ENCODE measurements around the gene YPEL5.

Gene YPEL5

DNA sequence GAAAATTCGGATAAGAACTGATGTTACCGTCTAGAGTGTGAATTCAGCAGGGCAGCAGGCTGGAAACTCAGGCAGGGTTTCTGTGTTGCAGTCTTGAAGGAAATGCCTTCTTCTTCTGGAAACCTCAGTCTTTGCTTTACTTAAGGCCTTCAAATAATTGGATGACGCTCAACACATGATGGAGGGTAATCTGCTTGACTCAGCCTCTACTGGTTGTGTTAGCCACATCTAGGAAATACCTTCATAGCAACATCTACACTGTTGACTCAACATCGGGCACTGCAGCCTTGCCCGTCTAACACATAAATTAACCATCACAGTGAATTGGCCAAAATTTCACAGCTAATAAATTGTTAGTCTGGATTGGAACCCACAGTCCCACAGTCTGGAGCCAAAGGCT, 37.2 kb downstream of the YPEL5 start:
- no peak overlapping the region for H3K9ac ChIP-seq (ENCODE audit: low read depth in 1 of 2, low read length in 2 of 2)
- no peak overlapping the region for H3K4me3 ChIP-seq (ENCODE audit: low read depth in 1 of 2, low read length in 2 of 2)
- no peaks in the 10 kb centered on the region for H3K4me1 ChIP-seq (ENCODE audit: control insufficient read depth in 1 of 2, insufficient read depth in 2 of 2, low read length in 2 of 2)
- H3K36me3 ChIP-seq (ENCODE audit: control insufficient read depth in 1 of 2, insufficient read depth in 2 of 2, low read length in 2 of 2) = no peaks in the 10 kb centered on the region
- H3K27me3 ChIP-seq (ENCODE audit: control insufficient read depth in 1 of 2, insufficient read depth in 2 of 2, low read length in 2 of 2) = peaks cover 0 to under 1% of the 10 kb centered on the region in 2 donors
- no peak overlapping the region for H3K27ac ChIP-seq (ENCODE audit: low read depth, low read length)
- no peaks in the 10 kb centered on the region for H3K9me3 ChIP-seq (ENCODE audit: control insufficient read depth in 1 of 2, low read length in 2 of 2)

DNA sequence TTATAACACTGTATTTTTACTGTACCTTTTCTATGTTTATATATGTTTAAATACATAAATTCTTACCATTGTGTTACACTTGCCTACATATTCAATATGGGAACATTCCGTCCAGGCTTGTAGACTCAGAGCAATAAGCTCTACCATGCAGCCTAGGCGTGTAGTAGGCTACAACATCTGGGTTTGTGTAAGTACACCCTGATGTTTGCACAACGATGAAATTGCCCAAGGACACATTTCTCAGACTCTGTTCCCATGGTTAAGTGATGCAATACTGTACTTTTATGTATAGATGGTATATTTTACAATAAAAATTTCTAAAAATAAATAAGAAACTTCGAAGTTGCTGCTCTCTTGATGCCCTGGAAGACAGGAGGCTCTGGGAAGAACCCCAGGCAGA, 38.4 kb downstream of the YPEL5 start:
- H3K27ac ChIP-seq (ENCODE audit: low read depth, low read length) = no peak overlapping the region
- no peaks in the 10 kb centered on the region for H3K36me3 ChIP-seq (ENCODE audit: control insufficient read depth in 1 of 2, insufficient read depth in 2 of 2, low read length in 2 of 2)
- H3K27me3 ChIP-seq (ENCODE audit: control insufficient read depth in 1 of 2, insufficient read depth in 2 of 2, low read length in 2 of 2) = no peaks in the 10 kb centered on the region
- H3K9me3 ChIP-seq (ENCODE audit: control insufficient read depth in 1 of 2, low read length in 2 of 2) = no peaks in the 10 kb centered on the region
- no peak overlapping the region for H3K9ac ChIP-seq (ENCODE audit: low read depth in 1 of 2, low read length in 2 of 2)
- H3K4me1 ChIP-seq (ENCODE audit: control insufficient read depth in 1 of 2, insufficient read depth in 2 of 2, low read length in 2 of 2) = no peaks in the 10 kb centered on the region
- no peak overlapping the region for H3K4me3 ChIP-seq (ENCODE audit: low read depth in 1 of 2, low read length in 2 of 2)

DNA sequence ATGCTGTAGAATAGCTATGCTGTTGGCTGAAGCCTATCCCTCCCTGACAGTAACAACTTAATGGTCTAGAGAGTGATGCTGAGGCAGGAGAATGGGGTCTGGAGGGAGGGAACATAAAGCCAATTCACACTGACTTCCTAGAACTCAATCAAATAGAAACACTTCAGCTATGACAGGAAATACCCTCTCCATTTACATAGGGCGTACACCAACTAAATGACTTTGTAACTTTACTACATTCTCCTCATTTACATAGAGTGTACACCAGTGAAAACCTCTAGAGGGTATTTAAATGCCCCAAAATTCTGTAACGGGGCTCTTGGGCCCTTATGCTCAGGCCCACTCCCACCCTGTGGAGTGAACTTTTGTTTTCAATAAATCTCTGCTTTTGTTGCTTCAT, 41.5 kb downstream of the YPEL5 start:
- Histone ChIP-seq H3K27ac (ENCODE audit: low read depth, low read length) (no peak overlapping the region), H3K9me3 (ENCODE audit: control insufficient read depth in 1 of 2, low read length in 2 of 2) (no peaks in the 10 kb centered on the region), H3K9ac (ENCODE audit: low read depth in 1 of 2, low read length in 2 of 2) (no peak overlapping the region), H3K4me1 (ENCODE audit: control insufficient read depth in 1 of 2, insufficient read depth in 2 of 2, low read length in 2 of 2) (no peaks in the 10 kb centered on the region), H3K4me3 (ENCODE audit: low read depth in 1 of 2, low read length in 2 of 2) (no peak overlapping the region), H3K27me3 (ENCODE audit: control insufficient read depth in 1 of 2, insufficient read depth in 2 of 2, low read length in 2 of 2) (no peaks in the 10 kb centered on the region), H3K36me3 (ENCODE audit: control insufficient read depth in 1 of 2, insufficient read depth in 2 of 2, low read length in 2 of 2) (no peaks in the 10 kb centered on the region)

DNA sequence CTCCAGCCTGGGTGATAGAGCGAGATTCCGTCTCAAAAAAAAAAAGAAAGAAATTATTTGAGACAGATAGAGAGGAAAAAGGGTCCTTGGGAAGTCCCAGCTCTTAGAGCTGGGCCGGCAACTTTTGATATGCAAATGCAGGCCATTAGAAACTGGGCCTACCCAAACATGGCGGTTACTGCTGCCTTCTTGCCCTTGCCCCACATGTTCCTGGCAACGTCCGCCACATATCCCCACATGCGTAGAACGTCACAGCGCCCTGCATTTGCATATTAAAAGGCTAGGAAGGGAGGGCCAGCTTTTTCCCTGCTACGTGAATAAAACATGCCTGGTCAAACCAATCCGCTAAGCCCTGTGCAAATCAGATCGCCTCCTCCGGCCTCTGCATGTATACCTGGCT, 43.8 kb downstream of the YPEL5 start:
- Histone ChIP-seq H3K9ac (ENCODE audit: low read depth in 1 of 2, low read length in 2 of 2) (no peak overlapping the region), H3K36me3 (ENCODE audit: control insufficient read depth in 1 of 2, insufficient read depth in 2 of 2, low read length in 2 of 2) (no peaks in the 10 kb centered on the region), H3K9me3 (ENCODE audit: control insufficient read depth in 1 of 2, low read length in 2 of 2) (no peaks in the 10 kb centered on the region), H3K27ac (ENCODE audit: low read depth, low read length) (no peak overlapping the region), H3K4me3 (ENCODE audit: low read depth in 1 of 2, low read length in 2 of 2) (no peak overlapping the region), H3K27me3 (ENCODE audit: control insufficient read depth in 1 of 2, insufficient read depth in 2 of 2, low read length in 2 of 2) (no peaks in the 10 kb centered on the region), H3K4me1 (ENCODE audit: control insufficient read depth in 1 of 2, insufficient read depth in 2 of 2, low read length in 2 of 2) (no peaks in the 10 kb centered on the region)

DNA sequence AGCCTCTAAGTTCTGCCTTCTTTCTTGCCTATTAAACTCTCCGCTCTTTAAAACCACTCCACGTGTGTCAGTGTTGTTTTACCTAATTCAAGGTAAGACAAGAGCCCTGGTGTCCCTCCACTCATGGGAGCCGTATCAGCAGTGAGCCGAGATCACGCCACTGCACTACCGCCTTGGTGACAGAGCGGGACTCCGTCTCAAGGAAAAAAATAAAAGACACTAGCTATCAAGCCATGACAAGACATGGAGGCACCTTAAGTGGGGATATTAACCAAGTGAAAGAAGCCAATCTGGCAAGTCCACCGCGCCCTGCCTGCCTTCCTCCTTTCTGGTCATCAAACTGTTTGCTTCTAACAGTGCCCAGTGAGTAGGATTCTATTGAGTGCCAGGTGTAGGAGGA, 44.3 kb downstream of the YPEL5 start:
- H3K27ac ChIP-seq (ENCODE audit: low read depth, low read length) = no peak overlapping the region
- H3K9ac ChIP-seq (ENCODE audit: low read depth in 1 of 2, low read length in 2 of 2) = no peak overlapping the region
- H3K36me3 ChIP-seq (ENCODE audit: control insufficient read depth in 1 of 2, insufficient read depth in 2 of 2, low read length in 2 of 2) = no peaks in the 10 kb centered on the region
- no peaks in the 10 kb centered on the region for H3K27me3 ChIP-seq (ENCODE audit: control insufficient read depth in 1 of 2, insufficient read depth in 2 of 2, low read length in 2 of 2)
- no peaks in the 10 kb centered on the region for H3K4me1 ChIP-seq (ENCODE audit: control insufficient read depth in 1 of 2, insufficient read depth in 2 of 2, low read length in 2 of 2)
- no peak overlapping the region for H3K4me3 ChIP-seq (ENCODE audit: low read depth in 1 of 2, low read length in 2 of 2)
- H3K9me3 ChIP-seq (ENCODE audit: control insufficient read depth in 1 of 2, low read length in 2 of 2) = no peaks in the 10 kb centered on the region

DNA sequence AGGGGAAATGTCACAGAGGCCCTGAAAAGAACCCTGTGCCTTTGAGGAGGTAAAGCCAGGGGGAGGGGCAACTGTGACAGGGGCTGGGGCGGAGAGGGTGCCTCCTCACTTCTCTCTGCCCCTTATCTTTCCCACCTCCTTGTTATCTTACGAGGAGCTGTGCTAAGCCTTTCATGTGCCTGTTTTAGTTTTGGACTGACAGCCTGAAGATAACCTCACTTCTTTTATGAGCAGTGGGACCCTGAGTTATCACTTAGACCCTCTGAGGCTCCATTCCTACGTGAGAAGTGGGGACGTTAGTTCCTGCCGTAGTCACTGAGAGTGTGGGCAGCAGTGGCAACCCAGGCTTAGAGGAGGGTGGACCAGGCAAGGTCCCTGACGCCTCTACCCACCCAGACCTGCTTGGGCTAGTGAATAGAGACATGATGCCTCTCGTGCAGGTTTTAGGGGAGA, 45.0 kb downstream of the YPEL5 start:
- no peaks in the 10 kb centered on the region for H3K27me3 ChIP-seq (ENCODE audit: control insufficient read depth in 1 of 2, insufficient read depth in 2 of 2, low read length in 2 of 2)

DNA sequence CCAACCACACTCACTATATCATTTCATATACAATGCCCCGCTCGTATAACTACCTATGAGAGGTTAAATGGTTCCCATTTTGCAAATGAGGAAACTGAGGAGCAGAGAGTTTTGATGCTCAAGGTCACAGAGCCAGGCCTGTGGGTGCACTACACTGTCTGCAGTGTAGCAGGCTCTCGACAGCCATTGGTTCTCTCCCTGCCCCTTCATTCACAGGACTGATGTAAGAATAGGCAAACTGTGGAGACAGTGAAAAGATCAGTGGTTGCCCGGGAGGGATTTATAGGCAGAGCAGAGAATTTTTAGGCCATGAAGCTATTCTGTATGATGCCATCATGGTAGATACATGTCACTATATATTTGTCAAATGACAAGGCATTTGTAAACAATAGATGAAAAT, 45.5 kb downstream of the YPEL5 start:
- Histone ChIP-seq H3K36me3 (ENCODE audit: control insufficient read depth in 1 of 2, insufficient read depth in 2 of 2, low read length in 2 of 2) (no peaks in the 10 kb centered on the region), H3K9me3 (ENCODE audit: control insufficient read depth in 1 of 2, low read length in 2 of 2) (no peaks in the 10 kb centered on the region), H3K9ac (ENCODE audit: low read depth in 1 of 2, low read length in 2 of 2) (no peak overlapping the region), H3K27me3 (ENCODE audit: control insufficient read depth in 1 of 2, insufficient read depth in 2 of 2, low read length in 2 of 2) (no peaks in the 10 kb centered on the region), H3K4me1 (ENCODE audit: control insufficient read depth in 1 of 2, insufficient read depth in 2 of 2, low read length in 2 of 2) (no peaks in the 10 kb centered on the region), H3K4me3 (ENCODE audit: low read depth in 1 of 2, low read length in 2 of 2) (no peak overlapping the region), H3K27ac (ENCODE audit: low read depth, low read length) (no peak overlapping the region)

More for the DNA sequence above, 45.0 kb downstream of the YPEL5 start:
- H3K9me3 ChIP-seq (ENCODE audit: control insufficient read depth in 1 of 2, low read length in 2 of 2) = no peaks in the 10 kb centered on the region
- H3K4me3 ChIP-seq (ENCODE audit: low read depth in 1 of 2, low read length in 2 of 2) = no peak overlapping the region
- no peaks in the 10 kb centered on the region for H3K36me3 ChIP-seq (ENCODE audit: control insufficient read depth in 1 of 2, insufficient read depth in 2 of 2, low read length in 2 of 2)
- H3K27ac ChIP-seq (ENCODE audit: low read depth, low read length) = no peak overlapping the region
- no peaks in the 10 kb centered on the region for H3K4me1 ChIP-seq (ENCODE audit: control insufficient read depth in 1 of 2, insufficient read depth in 2 of 2, low read length in 2 of 2)
- H3K9ac ChIP-seq (ENCODE audit: low read depth in 1 of 2, low read length in 2 of 2) = no peak overlapping the region

DNA sequence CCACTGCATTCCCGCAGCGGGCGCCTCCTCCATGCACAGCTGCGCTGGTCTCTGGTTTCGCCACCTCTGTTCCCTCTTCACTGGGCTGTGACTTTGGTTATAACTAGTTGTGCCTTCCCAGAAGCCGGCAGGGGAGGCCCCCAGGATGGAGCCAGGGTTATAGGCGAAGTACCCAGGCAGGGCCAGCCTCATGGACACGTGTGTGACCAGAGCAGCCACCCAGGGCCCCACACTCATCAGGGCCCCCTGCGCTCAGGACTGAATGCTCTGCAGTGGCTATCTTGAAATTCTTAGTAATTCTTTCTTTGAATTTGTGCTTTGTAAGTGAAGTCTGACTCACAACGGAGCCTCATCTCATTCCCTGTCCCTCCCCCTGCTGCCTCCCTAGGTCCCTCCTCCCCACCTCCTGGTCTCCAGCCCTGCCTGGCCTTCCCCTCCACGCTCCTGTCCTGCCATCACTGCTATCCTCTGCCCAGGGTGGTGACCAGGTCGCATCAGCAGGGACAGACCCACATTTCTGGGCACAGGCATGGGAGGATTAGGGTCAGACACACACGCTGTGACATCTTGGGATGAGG, 46.4 kb downstream of the YPEL5 start:
- Histone ChIP-seq H3K36me3 (ENCODE audit: control insufficient read depth in 1 of 2, insufficient read depth in 2 of 2, low read length in 2 of 2) (no peaks in the 10 kb centered on the region), H3K27me3 (ENCODE audit: control insufficient read depth in 1 of 2, insufficient read depth in 2 of 2, low read length in 2 of 2) (no peaks in the 10 kb centered on the region), H3K4me1 (ENCODE audit: control insufficient read depth in 1 of 2, insufficient read depth in 2 of 2, low read length in 2 of 2) (no peaks in the 10 kb centered on the region), H3K4me3 (ENCODE audit: low read depth in 1 of 2, low read length in 2 of 2) (no peak overlapping the region), H3K9me3 (ENCODE audit: control insufficient read depth in 1 of 2, low read length in 2 of 2) (no peaks in the 10 kb centered on the region), H3K9ac (ENCODE audit: low read depth in 1 of 2, low read length in 2 of 2) (no peak overlapping the region), H3K27ac (ENCODE audit: low read depth, low read length) (no peak overlapping the region)

DNA sequence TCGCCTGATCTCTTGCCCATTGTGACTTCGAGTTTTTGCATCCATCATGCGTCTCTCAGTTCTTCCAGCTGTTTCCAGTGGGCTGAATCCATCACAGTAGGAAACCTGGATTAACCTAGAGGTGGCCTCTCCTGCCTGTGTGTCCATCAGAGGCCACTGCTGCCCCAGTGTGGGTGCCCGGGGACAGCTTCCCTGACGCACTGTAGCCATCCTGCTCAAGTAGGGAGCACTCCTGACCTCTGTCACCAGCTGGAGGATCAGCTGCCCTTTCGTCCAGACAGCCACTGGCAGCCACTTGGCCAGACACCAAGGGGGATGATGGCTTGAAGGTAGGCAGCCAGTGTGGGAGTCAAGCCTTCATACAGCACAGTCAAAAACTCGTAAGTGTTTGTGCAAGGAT, 47.6 kb downstream of the YPEL5 start:
- Histone ChIP-seq H3K27me3 (ENCODE audit: control insufficient read depth in 1 of 2, insufficient read depth in 2 of 2, low read length in 2 of 2) (no peaks in the 10 kb centered on the region), H3K9me3 (ENCODE audit: control insufficient read depth in 1 of 2, low read length in 2 of 2) (no peaks in the 10 kb centered on the region), H3K27ac (ENCODE audit: low read depth, low read length) (no peak overlapping the region), H3K36me3 (ENCODE audit: control insufficient read depth in 1 of 2, insufficient read depth in 2 of 2, low read length in 2 of 2) (no peaks in the 10 kb centered on the region), H3K4me1 (ENCODE audit: control insufficient read depth in 1 of 2, insufficient read depth in 2 of 2, low read length in 2 of 2) (no peaks in the 10 kb centered on the region), H3K9ac (ENCODE audit: low read depth in 1 of 2, low read length in 2 of 2) (no peak overlapping the region), H3K4me3 (ENCODE audit: low read depth in 1 of 2, low read length in 2 of 2) (no peak overlapping the region)

DNA sequence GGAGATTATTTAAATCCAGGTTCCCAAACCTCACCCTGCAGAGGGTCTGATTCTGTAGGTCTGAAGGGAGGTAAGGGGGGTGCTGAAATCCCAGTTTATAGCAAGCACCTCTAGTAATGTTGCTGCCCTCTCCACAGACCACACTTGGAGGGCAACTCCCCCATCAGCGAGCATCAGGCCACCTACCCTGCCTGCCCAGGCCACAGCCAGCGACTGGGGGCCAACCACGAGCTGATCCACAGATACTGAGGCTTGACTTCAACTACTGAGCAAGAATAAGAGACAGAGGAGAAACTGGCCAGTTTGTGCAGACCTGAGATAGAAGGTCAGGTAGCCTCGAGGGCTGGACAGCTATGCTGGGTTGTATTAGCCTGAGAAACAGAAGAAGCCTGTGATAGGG, 48.2 kb downstream of the YPEL5 start:
- Histone ChIP-seq H3K4me1 (ENCODE audit: control insufficient read depth in 1 of 2, insufficient read depth in 2 of 2, low read length in 2 of 2) (no peaks in the 10 kb centered on the region), H3K27ac (ENCODE audit: low read depth, low read length) (no peak overlapping the region), H3K9me3 (ENCODE audit: control insufficient read depth in 1 of 2, low read length in 2 of 2) (no peaks in the 10 kb centered on the region), H3K9ac (ENCODE audit: low read depth in 1 of 2, low read length in 2 of 2) (no peak overlapping the region), H3K4me3 (ENCODE audit: low read depth in 1 of 2, low read length in 2 of 2) (no peak overlapping the region), H3K36me3 (ENCODE audit: control insufficient read depth in 1 of 2, insufficient read depth in 2 of 2, low read length in 2 of 2) (no peaks in the 10 kb centered on the region), H3K27me3 (ENCODE audit: control insufficient read depth in 1 of 2, insufficient read depth in 2 of 2, low read length in 2 of 2) (no peaks in the 10 kb centered on the region)
